Neutrophil (primary cell): ENCODE data around the gene CXCL16.

Experiments used
- H3K27ac ChIP-seq: fragments of 200-600 bp; sonication (generic); 2 replicates; pipeline ENCODE4 v1.5.1; 2016; ENCODE audit warnings: mild to moderate bottlenecking, moderate library complexity
- H3K27me3 ChIP-seq: fragments of 200-600 bp; sonication (generic); 2 replicates; pipeline ENCODE4 v1.6.0; 2016; ENCODE audit warnings: mild to moderate bottlenecking
- H3K36me3 ChIP-seq: fragments of 200-600 bp; sonication (generic); 2 replicates; pipeline ENCODE4 v1.5.1; 2017
- H3K4me1 ChIP-seq, 2 experiments: fragments of 200-600 bp in 1 of 2; sonication (generic) in 1 of 2; 1 replicate in 1 of 2; 2 replicates in 1 of 2; pipeline versions ENCODE4 v1.5.1 to v1.6.1; 2013 to 2016; ENCODE audit warnings: low read depth in 1 of 2, low read length in 1 of 2, mild to moderate bottlenecking in 1 of 2, moderate library complexity in 1 of 2; ENCODE audit not compliant: control insufficient read depth in 1 of 2, insufficient read depth in 1 of 2
- H3K4me3 ChIP-seq, 2 experiments: fragments of 200-600 bp in 1 of 2; sonication (generic) in 1 of 2; 1 replicate in 1 of 2; 2 replicates in 1 of 2; pipeline ENCODE4 v1.5.1; 2013 to 2016; ENCODE audit warnings: low read depth in 1 of 2, low read length in 1 of 2, mild to moderate bottlenecking in 1 of 2, moderate library complexity in 1 of 2
- H3K9me3 ChIP-seq: fragments of 200-600 bp; sonication (generic); 2 replicates; pipeline ENCODE4 v1.5.1; 2016
- TF ChIP-seq, protein P1 (sequence below): fragments of 200-600 bp; sonication (generic); IDR thresholded peaks from 2 replicates; pipeline ENCODE4 v1.5.1; 2016; ENCODE audit warnings: antibody characterized with exemption

CXCL16 gene

DNA sequence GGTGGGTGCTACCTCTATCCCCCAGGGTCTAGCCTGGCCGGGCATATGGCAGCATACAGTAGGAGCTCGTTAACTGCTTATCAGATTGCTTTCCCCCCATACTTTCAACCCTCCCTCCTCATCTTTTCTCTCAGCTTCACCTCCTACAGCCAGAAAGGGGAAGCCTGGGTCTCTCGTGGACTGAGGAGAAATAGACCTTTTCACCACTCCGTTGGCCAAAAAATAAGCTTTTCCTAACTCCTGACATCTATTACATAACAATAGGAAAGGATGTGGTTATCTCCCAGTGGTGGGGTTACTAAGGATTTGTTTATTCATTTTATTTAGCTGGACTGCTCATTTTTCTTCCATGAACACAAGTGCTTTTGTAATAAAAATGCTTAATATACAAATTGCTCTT is 9.0 kb upstream of the CXCL16 start:
- Histone ChIP-seq H3K27me3 (peaks cover 100% of the 10 kb centered on the region), H3K36me3 (no peaks in the 10 kb centered on the region), H3K4me3 (no peak overlapping the region), H3K9me3 (no peaks in the 10 kb centered on the region), H3K27ac (no peak overlapping the region), H3K4me1 (peaks cover 9 to 10% of the 10 kb centered on the region in 2 experiments)
- TF ChIP-seq, protein P1, sequence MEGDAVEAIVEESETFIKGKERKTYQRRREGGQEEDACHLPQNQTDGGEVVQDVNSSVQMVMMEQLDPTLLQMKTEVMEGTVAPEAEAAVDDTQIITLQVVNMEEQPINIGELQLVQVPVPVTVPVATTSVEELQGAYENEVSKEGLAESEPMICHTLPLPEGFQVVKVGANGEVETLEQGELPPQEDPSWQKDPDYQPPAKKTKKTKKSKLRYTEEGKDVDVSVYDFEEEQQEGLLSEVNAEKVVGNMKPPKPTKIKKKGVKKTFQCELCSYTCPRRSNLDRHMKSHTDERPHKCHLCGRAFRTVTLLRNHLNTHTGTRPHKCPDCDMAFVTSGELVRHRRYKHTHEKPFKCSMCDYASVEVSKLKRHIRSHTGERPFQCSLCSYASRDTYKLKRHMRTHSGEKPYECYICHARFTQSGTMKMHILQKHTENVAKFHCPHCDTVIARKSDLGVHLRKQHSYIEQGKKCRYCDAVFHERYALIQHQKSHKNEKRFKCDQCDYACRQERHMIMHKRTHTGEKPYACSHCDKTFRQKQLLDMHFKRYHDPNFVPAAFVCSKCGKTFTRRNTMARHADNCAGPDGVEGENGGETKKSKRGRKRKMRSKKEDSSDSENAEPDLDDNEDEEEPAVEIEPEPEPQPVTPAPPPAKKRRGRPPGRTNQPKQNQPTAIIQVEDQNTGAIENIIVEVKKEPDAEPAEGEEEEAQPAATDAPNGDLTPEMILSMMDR = no peak

- Histone ChIP-seq H3K4me3 (no peak overlapping the region), H3K9me3 (no peaks in the 10 kb centered on the region), H3K4me1 (peaks cover 9 to 10% of the 10 kb centered on the region in 2 experiments), H3K36me3 (no peaks in the 10 kb centered on the region), H3K27ac (peak overlapping the region; percentile 46), H3K27me3 (peaks cover 99% of the 10 kb centered on the region)
- TF ChIP-seq, protein P1 = no peak
Measured at GRCh38 chr17:4747847-4748246, 8.1 kb upstream of the CXCL16 start.

GRCh38 chr17:4744999-4745969 is 5.6 kb upstream of the CXCL16 start:
- Histone ChIP-seq H3K27ac (no peak overlapping the region), H3K4me1 (peaks cover 10% of the 10 kb centered on the region in 2 experiments), H3K27me3 (peaks cover 98% of the 10 kb centered on the region), H3K36me3 (no peaks in the 10 kb centered on the region), H3K4me3 (no peak overlapping the region), H3K9me3 (no peaks in the 10 kb centered on the region)
- TF ChIP-seq, protein P1 = no peak

DNA sequence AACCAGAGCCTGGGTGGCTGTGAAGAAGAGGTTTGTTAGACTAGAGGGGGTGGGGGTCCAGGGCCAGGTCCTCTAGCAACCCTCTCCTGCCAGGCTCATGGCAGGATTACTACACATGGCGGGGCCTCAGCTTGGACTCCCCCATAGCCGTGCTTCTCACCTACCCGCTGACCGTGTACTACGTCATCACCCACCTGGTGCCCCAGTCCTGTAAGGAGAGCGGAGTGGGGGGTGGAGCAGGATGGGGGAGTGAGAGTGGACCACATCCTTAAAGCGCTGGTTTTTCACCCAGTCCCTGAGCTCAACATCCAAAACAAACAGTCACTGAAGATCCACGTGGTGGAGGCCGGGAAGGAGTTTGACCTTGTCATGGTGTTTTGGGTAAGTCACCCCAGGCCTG is 4.2 kb upstream of the CXCL16 start:
- H3K27ac ChIP-seq = no peak overlapping the region
- TF ChIP-seq, protein P1 = no peak
- no peaks in the 10 kb centered on the region for H3K36me3 ChIP-seq
- H3K4me3 ChIP-seq = no peak overlapping the region
- H3K4me1 ChIP-seq = peaks cover 16 to 17% of the 10 kb centered on the region in 2 experiments
- no peaks in the 10 kb centered on the region for H3K9me3 ChIP-seq
- peaks cover 93% of the 10 kb centered on the region for H3K27me3 ChIP-seq

GRCh38 chr17:4743216-4743615 is 3.5 kb upstream of the CXCL16 start:
- H3K27ac ChIP-seq = no peak overlapping the region
- H3K9me3 ChIP-seq = no peaks in the 10 kb centered on the region
- no peaks in the 10 kb centered on the region for H3K36me3 ChIP-seq
- H3K27me3 ChIP-seq = peaks cover 93% of the 10 kb centered on the region
- TF ChIP-seq, protein P1 = no peak
- peaks cover 18 to 20% of the 10 kb centered on the region in 2 experiments for H3K4me1 ChIP-seq
- H3K4me3 ChIP-seq = no peak overlapping the region
